GM03348 (cell line): Measurements from ENCODE around the gene TMEM176A.
"Not testable (repeated sequence)": the region's sequence is repeated elsewhere in the genome, so short reads cannot be mapped to it uniquely, and the experiment has no call there.

ENCODE experiments used
- DNase-seq: peaks from one replicate; pipeline ENCODE4 v3.0.0; 2012; ENCODE audit warnings: low spot score

Gene TMEM176A

DNA sequence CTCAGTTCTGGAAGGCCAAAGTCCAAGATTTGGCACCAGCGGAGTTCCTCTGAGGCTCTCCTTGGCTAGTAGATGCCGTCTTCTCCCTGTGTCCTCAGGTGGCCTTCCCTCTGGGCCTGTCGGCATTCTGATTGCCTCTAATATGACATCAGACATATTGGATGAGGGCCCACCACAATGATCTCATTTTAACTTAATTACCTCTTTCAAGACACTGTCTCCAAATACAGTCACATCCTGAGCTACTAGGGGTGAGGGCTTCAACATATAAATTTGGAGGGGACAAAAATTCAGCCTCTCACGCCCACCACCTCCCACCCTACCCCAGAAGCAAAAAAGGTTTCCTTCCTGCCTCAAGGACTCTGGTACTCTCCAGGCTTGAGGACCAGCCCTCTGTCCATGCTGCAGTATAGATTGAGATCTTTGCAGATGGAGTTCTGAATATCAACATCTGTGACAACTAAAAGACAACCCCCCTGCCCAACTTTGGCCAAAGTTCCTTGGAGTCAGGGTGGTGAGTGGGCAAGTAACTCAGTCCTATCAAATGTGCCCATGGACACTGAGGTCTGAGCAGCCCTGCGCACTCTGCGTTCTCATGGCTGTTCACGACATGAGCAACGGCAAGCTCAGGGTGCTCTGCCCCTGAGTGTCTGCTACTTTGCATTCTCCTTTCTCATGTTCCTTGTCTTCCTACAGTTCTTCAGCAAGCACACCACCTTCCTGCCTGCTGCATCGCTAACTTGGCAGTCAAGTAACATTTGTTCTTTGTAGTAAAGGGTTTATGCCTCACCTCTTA lies 11.9 kb upstream of the TMEM176A start:
- DNase-seq, result no peak

DNA sequence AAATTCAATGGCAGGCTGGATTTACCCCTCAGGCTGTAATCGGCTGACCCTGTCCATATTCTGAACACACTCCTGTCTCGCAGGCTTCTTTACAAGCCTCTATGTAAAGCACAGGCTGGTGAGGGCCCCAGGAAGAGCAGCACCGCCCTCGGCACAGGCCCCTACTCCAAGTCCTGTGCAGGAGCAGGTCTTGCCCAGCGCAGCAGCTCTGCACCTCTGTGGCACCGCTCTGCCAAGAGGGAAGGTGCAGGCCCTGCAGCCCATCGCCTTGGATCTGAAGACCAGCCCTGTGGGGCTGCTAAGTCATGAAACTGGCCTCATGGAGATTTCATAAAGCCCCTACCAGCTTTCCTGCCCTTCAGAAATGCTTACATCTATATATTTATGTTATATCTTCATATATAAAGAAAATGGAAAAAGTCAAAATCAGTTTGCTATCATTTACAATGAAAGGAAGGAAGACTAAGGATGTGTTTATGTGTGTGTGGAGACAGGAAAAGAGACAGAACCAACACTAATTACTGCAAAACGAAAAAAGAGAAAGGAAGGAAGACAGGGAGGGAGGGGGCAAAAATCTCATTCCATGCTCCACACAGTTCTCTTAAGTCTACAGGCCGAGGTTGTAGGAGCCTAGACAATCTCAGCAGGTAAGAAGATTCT lies 10.0 kb upstream of the TMEM176A start:
- DNase-seq, result no peak

DNA sequence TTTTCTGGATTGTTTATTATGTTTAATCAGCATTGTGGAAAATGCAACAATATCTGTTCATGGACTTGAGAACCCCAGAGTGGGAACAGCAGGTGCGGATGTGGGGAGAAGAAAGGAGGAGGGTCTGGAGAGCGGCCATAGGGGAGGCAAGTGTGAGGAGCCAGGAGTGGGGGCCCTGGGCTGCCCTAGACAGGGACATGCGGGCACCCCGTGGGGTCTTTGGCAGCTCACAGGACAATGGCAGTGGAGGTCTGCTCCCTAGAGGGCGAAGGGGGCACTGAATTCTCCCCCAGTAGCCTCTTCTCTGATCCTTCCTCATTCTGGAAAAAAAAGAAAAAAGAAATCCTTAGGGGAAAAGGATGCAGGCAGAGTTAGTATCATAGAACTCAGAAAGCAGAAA lies 9.3 kb upstream of the TMEM176A start:
- no peak for DNase-seq

- no peak for DNase-seq
Observed at GRCh38 chr7:150791746-150792452, 8.7 kb upstream of the TMEM176A start.

GRCh38 chr7:150793569-150794238 lies 6.9 kb upstream of the TMEM176A start:
- DNase-seq, result no peak

- no peak for DNase-seq
Observed at GRCh38 chr7:150797661-150798060, 2.9 kb upstream of the TMEM176A start.

GRCh38 chr7:150799156-150799555 lies 1.4 kb upstream of the TMEM176A start:
- DNase-seq, result no peak

GRCh38 chr7:150799741-150800580 lies 608 bp upstream of the TMEM176A start, which contains the start of gene TMEM176B:
TSS of gene TMEM176B (minus strand) at chr7:150800364. CDS start at chr7:150796569, 3,795 bp downstream.
- no peak for DNase-seq

- DNase-seq, result no peak
Observed at GRCh38 chr7:150801242-150801945, 825 bp downstream of the TMEM176A start.

DNA sequence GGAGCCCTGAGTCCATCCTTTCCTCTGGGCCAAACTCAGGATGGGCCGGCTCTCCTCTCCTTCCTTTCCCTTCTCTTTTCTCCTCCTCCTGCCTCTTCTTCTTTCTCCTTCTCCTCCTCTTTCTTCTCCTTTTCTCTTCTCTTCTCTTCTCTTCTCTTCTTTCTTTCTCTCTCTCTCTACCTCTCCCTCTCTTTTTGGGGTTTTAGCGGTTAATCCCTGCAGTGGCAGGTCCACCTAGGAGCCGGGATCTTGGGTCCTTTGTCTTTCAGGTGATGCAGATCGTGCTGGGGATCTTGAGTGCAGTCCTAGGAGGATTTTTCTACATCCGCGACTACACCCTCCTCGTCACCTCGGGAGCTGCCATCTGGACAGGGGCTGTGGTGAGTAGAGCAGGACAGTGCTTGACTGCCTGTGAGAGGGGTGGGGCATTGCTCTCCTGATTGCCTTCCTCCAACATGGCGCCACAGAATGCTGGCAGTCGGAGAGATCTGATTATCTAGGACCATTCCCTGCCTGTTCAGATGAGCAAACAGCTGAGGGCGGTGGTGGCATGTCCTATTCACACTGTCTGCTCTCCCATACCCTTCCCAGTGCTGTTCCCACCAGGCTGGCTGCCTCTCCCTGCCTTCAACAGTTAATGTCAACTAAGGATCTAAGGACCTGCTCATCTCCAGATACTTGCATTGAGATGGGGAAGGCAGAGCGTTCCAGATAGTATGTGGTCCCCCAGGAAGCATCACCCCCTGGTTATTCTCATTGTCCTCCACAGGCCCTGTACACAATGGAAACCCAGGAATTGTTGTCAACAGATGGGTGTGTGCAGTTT lies 1.6 kb downstream of the TMEM176A start:
- DNase-seq, result no peak

DNA sequence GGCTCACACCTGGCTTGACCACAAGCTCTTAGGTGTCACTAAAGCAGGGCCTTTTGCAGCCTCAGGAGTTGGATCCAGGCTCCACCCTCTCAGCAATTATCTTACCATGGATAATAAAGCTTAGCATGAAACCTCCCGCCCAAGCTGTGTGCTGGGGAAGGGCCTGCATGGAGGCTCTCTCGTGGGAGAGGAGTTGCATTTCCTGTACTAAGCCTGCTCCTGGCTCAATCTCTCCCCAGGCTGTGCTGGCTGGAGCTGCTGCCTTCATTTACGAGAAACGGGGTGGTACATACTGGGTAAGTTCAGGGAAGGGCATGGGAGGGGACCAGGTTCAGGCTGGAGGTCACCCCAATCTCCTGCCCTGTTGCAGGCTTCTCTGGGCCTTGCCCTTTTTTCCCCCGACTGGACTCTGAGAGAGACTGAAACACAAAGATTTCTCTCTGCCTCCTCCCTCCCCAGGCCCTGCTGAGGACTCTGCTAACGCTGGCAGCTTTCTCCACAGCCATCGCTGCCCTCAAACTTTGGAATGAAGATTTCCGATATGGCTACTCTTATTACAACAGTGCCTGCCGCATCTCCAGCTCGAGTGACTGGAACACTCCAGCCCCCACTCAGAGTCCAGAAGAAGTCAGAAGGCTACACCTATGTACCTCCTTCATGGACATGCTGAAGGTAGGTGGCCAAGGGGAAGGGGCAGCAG lies 2.7 kb downstream of the TMEM176A start:
- no peak for DNase-seq

DNA sequence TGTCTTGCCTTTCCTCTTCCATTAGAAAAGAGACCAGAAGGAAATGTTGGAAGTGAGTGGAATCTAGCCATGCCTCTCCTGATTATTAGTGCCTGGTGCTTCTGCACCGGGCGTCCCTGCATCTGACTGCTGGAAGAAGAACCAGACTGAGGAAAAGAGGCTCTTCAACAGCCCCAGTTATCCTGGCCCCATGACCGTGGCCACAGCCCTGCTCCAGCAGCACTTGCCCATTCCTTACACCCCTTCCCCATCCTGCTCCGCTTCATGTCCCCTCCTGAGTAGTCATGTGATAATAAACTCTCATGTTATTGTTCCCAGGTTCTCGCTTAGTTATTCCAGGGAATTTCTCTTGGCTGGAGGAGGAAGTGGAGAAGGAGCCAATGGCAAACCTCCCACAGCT lies 4.2 kb downstream of the TMEM176A start:
- DNase-seq, result no peak

GRCh38 chr7:150805864-150806263 lies 5.3 kb downstream of the TMEM176A start:
- DNase-seq, result no peak

DNA sequence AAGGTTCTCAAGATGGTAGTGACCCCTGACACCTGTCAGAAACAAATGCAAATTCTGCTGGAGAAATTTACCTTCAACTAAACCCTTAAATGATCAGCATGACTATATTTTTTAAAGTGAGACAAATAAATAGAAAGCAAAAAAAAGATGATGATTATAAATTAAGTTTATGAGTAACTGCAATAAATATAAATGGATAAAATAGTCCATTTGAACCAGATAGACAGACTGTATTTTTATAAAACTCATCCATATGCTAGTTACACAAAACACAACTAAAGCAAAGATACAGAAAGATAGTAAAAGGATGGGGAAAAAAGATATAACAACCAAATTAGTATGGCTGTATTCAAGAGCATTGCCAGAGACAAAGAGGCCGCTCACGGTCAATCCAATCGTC lies 5.9 kb downstream of the TMEM176A start:
- DNase-seq, result no peak

DNA sequence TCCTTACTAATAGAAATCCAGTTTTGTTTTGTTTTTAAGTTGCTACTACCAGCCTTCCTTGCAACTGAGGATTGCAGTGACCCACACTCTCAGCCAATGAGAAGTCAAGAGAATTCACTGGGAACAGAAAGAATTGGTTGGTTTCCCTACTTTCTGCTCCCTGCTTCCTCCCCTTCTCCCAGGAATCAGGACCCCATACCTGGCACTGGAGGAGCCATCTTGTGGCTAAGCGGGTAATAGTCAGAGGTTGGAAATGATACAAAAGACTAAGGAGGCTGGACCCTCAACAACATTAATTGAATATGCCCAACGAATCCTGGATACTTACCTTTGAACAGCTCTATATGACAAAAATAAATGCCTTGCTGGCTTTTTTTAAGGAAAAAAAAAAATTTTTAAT lies 6.3 kb downstream of the TMEM176A start:
- no peak for DNase-seq

- not testable (repeated sequence) for DNase-seq
Observed at GRCh38 chr7:150807616-150808438, 7.3 kb downstream of the TMEM176A start.

DNA sequence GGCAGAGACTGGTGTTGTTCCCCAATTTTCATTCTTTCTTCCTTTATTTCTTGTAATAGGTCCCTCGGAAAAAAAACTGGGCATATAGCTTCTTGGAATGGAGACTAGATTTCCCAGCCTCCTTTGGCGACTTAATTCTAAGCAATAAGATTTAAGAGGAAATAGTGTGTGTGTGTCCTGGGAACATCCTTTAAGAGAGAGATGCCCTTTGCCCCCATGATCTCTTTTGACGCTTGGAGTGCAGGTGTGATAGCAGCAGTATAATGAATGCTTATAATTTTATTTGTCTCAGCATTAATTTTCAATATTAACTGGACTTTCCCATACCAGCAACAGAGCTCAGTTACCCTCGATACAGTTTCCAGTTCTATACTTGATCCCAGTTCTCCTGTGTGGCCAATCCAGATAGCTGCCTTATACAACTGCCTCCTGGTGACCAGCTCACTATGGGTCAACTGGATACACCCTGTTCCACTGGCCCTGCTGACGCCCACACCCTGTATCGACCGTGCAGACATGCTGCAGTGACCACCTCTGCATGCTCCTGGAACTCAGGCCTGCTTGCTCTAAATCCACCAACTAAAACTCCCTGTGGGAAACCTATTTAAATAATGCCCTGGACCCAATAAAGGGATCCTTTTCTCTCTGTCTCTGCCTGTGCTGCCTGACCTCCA lies 13.9 kb downstream of the TMEM176A start:
- DNase-seq, result no peak

- no peak for DNase-seq
Observed at GRCh38 chr7:150818971-150819370, 18.4 kb downstream of the TMEM176A start.
